GM18507 (cell line): ENCODE data around the gene MTMR1.

Source experiments
- DNase-seq: peaks from one replicate; pipeline ENCODE4 v3.0.0; 2011; ENCODE audit warnings: low read depth; ENCODE audit not compliant: insufficient read length; ENCODE audit errors: extremely low spot score
- FAIRE-seq: peaks from 2 replicates; lab custom pipeline; 2011; peaks lifted over from hg19 to GRCh38; lab: Jason Lieb, UNC

The MTMR1 gene

DNA sequence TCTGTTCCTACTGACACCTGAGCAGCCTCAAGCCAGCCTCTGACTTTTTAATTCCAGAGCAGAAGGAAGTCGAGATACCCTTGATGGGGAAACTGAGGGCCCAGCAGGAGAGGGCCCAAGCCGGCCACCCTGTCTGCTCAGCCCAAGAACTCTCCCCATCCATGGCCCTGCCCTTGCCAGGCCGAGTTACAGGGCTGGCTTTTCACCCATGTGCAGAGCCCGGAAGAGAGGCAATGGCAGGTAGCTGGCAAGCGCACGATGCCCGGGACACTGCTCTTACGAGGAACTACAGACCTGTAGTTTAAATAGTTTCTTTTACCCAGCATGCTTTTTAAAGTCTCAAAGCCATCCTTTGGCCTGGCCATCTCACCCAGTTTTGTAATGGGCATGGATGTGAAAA lies 79.9 kb downstream of the MTMR1 start:
- DNase-seq = no peak
- FAIRE-seq = no peak

DNA sequence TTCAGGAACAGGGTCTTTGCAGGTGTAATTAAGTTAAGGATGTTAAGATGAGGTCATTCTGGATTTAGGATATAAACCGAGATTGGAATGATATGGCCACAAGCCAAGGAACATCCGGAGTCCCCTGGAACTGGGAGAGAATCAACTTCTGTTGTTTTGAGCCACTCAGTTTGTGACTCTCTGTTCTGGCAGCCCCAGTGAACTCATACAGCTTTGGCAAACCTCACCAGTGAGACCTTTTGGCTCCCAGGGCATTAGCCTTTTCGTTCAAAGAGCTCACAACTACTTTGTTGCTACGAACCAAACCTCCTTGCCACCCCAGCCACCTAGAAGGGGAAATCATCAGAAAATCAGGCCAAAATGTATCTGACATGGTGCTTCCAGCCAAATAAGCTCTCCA lies 80.4 kb downstream of the MTMR1 start:
- DNase-seq (no peak), FAIRE-seq (no peak)

DNA sequence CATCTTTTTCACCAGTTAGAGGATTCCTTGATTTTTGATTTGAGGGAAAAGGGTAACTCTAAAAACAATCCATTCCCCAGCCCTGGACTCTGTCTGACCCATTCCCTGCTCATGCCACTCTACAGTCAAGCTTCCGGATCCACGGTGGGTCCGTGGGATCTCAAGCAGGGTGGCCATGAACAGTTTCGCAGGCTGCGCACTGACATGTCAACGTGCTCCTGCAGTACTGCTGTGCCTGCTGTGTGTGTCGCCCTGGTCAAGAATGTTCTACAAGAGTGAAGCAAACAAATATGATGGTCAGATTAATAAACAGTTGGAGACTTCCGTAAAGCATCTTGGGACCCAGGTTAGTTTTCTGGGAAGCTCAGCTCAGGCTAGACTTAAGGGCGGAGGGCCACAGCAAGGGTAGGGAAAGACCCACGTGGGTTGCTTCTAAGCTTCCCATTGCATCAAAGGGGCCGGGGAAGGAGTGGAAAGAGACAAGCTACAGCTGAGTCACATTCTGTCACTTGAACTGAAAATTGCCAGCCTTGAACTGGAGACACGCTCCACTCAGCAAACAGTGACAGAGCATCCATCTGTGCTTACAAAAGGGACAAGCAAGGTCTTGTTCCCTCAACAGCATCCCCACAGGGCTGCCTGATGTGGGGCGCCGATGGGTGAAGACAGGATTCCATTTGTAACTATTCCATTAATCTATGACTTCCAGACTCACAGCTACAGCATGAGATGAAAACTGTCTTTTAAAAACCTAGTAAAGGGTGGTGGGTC lies 81.8 kb downstream of the MTMR1 start:
- DNase-seq = no peak
- no peak for FAIRE-seq

DNA sequence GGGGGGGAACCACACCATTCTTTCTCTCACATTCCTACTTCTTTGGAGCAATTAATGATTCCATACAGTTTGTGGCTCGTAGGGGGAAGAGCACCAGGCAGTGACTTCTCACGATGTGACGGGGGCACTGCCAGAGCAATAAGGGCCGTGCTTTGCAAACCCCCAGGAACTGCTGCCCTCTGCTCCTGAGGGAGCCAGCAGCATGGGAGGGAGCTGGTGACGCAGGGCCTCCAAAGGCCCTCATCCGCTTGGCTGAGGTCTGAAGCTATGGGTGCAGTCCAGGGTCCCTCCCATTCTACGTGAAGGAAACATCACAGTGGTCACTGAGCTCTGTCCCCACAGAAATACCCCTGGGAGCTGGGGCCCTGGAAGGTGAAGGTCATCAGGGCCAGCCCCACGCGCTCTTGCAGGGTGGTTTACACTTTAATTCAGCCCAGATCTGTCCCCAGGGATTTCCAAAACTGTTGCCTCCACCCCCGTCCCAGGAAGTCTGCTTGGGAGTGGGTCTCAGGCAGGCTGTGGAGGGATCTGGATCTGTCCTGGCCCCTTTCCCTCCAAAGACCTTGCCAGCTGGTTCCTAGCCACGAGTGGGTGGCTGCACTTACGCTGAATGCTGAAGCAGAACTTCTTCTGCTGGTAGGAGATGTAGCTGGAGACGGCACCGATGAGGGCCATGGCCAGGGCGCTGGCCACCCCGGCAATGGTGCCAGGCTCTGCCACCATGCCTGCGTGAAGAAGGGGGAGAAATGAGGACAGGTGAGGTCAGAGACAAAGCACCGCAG lies 82.6 kb downstream of the MTMR1 start:
- DNase-seq = no peak
- no peak for FAIRE-seq

DNA sequence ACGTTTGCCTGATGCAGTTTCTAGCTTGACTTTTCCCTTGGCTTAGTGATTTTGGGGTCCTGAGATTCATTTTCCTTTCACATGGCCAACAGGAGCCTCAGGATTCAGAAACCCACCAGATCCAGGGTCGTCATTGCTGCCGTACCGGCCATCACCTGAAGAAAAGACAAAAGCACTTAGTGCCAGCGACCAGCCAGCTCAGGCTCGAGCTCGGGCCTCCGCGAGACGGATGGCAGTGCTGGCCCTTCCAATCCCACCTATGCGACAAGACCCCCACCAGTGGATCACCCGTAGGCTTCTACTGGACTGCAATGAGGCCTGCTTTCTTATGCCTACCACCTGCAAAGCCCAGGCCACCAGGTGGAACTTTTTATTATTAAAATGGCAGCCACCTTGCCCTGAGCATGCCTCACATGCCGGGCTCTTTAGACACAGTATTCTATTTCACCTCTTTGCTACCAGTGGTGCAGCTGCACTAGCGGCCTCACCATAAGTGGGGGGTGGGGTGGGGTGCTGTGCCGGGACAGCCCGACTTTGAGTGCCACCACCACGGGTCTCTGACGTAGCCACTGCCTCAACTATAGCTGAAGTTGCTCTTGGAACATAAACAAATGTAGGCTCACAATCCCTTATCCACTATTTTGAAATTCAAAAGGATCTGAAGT lies 84.3 kb downstream of the MTMR1 start:
- FAIRE-seq (no peak), DNase-seq (no peak)

DNA sequence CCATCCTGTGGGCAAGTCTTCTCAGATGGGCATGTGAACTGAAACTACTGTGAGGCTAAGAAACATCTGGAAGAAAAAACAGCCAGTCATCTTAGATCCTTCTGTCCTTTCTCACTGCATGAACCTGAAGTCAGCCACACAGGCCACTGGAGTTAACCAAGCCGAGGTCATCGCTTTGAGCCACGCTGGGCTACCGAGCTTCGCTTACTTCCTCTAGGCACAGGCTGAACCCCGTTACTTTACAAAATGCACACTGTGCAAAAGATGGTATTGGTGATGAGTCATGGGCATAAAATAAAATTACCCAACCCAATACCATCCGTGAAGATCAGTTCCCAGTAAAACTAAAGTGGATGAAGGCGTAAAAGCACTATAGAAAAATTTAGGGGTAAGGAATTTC lies 86.2 kb downstream of the MTMR1 start:
- no peak for FAIRE-seq

DNA sequence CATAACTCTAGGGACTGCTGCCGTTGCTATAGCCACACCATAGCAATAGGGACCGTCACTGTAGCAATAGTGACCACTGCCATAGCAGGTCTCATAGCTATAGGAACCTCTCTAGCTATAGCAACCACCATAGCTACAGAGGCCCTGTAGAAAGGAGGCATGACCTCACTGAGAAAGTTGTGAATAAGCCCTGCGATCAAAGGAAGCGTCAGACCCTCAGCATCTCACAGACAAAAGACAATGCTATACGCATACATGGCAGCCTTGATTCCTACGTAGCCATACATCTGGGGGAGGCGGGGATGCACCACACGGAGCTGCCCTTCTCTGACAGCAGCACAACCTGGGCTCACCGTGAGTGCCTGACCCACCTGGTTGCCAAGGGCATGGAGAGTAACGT lies 88.5 kb downstream of the MTMR1 start:
- DNase-seq (no peak), FAIRE-seq (no peak)

More for the DNA sequence above, 86.2 kb downstream of the MTMR1 start:
- DNase-seq = no peak

DNA sequence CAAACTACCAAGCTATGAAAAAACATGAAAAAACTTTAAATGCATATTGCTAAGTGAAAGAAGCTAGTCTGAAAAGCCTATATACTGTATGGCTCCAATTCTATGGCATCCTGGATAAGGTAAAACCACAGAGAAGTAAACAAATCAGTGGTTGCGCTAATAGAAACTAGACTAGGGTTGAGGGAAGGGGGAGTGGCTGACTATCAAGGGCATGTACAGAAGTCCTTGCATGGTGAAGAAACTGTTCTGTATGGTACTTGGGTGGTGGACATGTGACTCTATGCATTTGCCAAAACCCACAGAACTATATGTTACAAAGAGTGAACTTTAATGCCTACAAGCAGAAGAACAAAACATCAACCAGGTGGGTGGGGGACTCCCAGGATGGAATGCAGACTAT lies 96.8 kb downstream of the MTMR1 start:
- peak; percentile 18 for FAIRE-seq

DNA sequence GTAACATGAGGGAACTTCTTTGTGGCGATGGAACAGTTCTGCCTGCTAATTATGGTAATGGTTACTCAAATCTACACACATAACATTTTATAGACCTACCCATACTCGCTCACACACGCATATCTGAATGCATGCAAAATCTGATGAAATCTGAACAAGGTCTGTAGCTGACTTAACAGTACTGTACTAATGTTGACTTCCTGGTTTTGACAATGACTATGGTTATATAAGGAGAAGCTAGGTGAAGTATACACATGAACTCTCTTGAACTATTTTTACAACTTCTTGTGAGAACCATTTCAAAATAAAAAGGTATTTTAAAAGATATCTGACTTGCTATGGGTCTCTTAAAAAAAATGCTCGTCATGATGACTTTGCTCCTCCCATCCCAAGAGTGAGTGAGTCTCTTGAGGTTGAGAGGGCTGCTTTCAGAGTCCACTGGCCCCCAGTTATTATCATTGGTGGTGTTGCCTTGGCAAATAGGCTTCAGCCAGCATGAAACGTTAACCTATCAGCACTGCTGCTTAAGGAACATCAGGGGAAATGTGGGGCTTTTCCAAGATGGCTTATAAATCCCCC lies 99.8 kb downstream of the MTMR1 start:
- no peak for FAIRE-seq

More for the DNA sequence above, 96.8 kb downstream of the MTMR1 start:
- no peak for DNase-seq

DNA sequence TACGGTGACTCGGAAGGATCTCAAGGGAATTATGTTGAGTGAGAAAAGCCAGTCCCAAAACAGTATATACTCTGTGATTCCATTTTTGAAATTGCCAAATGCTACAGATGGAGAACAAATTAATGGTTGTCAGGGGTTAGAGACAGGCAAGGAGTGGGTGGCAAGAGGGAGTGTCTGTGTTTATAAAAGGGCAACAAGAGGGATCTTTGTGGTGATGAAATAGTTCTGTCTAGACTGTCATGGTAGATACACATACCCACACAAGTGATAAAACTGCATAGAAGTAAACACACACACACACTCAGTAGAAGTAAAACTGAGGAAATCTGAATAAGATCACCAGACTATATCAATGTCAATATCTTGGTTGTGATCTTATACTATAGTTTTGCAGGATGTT lies 112.5 kb downstream of the MTMR1 start:
- DNase-seq (no peak), FAIRE-seq (no peak)

More for the DNA sequence above, 99.8 kb downstream of the MTMR1 start:
- no peak for DNase-seq

DNA sequence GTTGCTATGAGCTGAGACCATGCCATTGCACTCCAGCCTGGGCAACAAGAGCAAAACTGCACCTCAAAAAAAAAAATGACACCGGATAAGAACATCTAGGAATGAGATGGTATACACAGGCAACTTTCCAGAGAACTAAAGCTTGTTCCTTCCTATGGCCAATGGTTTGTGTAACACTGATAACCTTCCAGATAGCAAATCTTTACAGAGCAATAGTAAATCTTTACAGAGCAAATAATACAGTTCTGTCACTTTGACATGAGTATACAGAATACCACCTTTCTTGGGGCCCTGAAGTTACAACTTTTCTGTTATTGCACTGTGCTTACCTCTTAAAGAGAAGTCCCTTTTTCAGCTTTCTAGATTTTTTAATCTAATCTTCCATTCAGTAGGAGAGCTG lies 113.6 kb downstream of the MTMR1 start:
- FAIRE-seq (no peak), DNase-seq (no peak)

DNA sequence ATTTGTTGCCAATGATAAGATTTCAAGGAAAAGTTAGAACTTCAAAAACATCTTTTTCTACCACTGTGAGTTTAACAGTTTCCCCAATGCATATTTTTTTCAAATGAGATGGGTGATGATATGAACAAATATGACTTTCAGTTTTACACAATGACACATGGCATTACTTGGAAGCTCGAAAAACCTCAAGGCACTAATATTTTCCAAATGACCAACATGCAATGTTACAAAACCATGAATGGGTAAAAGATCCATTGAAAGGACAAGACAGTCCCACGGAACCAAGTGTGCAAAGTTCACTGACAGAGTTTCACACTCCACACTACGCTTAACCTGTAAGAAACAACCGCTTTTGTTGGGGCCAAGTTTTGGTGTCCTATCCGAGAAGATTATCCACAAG lies 120.7 kb downstream of the MTMR1 start:
- DNase-seq (no peak), FAIRE-seq (peak; percentile 66)
